Nephron (organoid): ENCODE measurements around the gene MAD1L1.
A peak's percentile ranks its signal among the peaks of the same experiment; 100 is the strongest.

Source experiments
- H3K27ac Mint-ChIP-seq, 3 experiments: 2 replicates each; pipeline ENCODE4 v1.8.0; 2020; ENCODE audit warnings: mixed read lengths in 3 of 3, mild to moderate bottlenecking in 2 of 3, moderate library complexity in 1 of 3
- H3K27me3 Mint-ChIP-seq: 2 replicates; pipeline ENCODE4 v1.8.0; 2021; ENCODE audit warnings: low read depth, mild to moderate bottlenecking, moderate library complexity, mixed read lengths
- H3K36me3 Mint-ChIP-seq: 2 replicates; pipeline ENCODE4 v1.8.0; 2020; ENCODE audit warnings: low read depth, mixed read lengths
- H3K4me1 Mint-ChIP-seq: 2 replicates; pipeline ENCODE4 v1.8.0; 2020; ENCODE audit warnings: mixed read lengths
- H3K4me3 Mint-ChIP-seq, 3 experiments: 2 replicates each; pipeline ENCODE4 v1.8.0; 2020; ENCODE audit warnings: mild to moderate bottlenecking in 3 of 3, mixed read lengths in 3 of 3, moderate library complexity in 2 of 3
- H3K9me3 Mint-ChIP-seq: 2 replicates; pipeline ENCODE4 v1.8.0; 2020; ENCODE audit warnings: mixed read lengths
- TF ChIP-seq, protein P1 (sequence below), 3 experiments: fragments of 200-600 bp; sonication (generic); IDR thresholded peaks; one replicate each; pipeline ENCODE4 v1.5.0; 2021; ENCODE audit warnings: antibody characterized with exemption in 3 of 3; ENCODE audit not compliant: unreplicated experiment in 3 of 3

The MAD1L1 gene

DNA sequence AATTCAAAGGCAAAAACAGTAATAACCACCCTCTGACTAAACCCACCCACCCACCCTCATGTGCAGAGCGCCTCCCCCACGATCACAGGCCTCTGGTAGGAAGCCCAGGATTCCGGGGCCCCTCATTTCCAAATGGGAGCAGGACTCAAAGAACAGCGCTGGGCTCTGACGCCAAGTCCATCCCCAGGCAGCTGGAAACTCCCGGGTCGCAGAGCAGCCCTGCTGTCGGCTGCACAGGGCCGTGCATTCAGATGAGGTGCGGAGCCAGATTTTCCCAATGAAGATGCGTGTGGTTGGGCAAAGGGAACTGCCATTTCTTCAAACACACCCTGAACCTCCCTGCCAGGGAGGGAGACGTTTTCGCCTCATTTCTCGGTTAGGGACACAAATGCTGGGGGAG is 152.3 kb downstream of the MAD1L1 start:
- Mint-ChIP-seq H3K4me1 (peaks cover 50% of the 10 kb centered on the region), H3K4me3 (peak overlapping the region in 1 of 3 experiments; percentile 31), H3K9me3 (no peaks in the 10 kb centered on the region), H3K36me3 (peaks cover 20% of the 10 kb centered on the region), H3K27ac (peak overlapping the region in 2 of 3 experiments; percentile 42 to 70), H3K27me3 (peaks cover 16% of the 10 kb centered on the region)
- TF ChIP-seq, protein P1, sequence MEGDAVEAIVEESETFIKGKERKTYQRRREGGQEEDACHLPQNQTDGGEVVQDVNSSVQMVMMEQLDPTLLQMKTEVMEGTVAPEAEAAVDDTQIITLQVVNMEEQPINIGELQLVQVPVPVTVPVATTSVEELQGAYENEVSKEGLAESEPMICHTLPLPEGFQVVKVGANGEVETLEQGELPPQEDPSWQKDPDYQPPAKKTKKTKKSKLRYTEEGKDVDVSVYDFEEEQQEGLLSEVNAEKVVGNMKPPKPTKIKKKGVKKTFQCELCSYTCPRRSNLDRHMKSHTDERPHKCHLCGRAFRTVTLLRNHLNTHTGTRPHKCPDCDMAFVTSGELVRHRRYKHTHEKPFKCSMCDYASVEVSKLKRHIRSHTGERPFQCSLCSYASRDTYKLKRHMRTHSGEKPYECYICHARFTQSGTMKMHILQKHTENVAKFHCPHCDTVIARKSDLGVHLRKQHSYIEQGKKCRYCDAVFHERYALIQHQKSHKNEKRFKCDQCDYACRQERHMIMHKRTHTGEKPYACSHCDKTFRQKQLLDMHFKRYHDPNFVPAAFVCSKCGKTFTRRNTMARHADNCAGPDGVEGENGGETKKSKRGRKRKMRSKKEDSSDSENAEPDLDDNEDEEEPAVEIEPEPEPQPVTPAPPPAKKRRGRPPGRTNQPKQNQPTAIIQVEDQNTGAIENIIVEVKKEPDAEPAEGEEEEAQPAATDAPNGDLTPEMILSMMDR (IDR thresholded peaks at IDR 0.05; ENCODE audit: unreplicated experiment in 3 of 3): no peak

DNA sequence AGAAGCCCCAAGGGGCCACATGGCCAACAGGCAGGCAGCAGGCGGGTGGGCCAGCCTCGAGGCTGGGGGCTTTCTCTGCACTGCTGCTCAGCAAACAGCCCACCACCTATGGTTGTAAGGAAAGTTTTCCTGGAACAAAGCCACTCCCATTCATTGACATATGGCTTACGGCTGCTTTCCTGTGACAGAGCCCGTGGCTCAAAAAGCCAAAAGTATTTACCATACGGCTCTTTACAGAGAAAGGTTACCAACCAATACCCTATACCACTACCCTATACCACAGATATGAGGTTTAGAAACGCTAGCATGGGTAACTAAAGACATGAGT is 152.7 kb downstream of the MAD1L1 start:
- Mint-ChIP-seq H3K4me3 (no peak overlapping the region), H3K27ac (peak overlapping the region in 1 of 3 experiments; percentile 70), H3K4me1 (peaks cover 48% of the 10 kb centered on the region), H3K9me3 (no peaks in the 10 kb centered on the region), H3K27me3 (peaks cover 16% of the 10 kb centered on the region), H3K36me3 (peaks cover 16% of the 10 kb centered on the region)
- TF ChIP-seq, protein P1 (IDR thresholded peaks at IDR 0.05; ENCODE audit: unreplicated experiment in 3 of 3): no peak

DNA sequence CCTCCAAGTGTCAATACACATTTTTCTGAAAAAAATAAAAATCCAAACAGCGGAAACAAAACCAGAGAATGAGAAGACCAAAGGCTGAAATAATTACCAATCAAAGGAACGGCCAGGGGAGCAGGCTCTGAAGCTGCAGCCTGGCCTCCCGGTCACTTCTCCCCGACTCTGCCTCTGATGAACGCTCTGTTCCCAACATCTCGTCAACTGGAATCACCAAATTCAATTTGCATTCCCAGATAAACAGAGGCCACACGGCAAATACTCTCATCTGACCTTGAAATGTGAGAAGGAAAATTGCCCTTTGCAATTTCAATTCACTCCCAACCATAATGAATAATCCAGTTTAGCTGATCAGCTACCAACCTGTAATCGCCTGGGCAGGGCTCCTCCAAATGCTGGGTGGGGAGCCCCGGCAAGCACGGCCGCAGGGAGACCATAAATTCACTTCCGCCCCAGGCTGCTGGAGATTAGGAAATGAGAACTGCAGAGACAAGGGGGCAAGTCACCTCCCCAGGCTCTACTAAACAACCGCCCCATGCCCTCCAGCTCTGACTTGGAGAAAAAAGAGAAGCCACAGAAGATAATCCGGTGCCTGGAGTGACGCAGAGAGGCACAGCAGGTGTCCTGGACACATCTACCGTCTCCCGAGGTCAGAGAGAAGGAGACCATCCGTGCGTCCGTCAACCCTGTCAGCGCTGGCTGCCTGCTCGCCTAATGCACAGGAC is 153.2 kb downstream of the MAD1L1 start:
- H3K9me3 Mint-ChIP-seq: no peaks in the 10 kb centered on the region
- peaks cover 16% of the 10 kb centered on the region for H3K27me3 Mint-ChIP-seq
- peaks cover 45% of the 10 kb centered on the region for H3K4me1 Mint-ChIP-seq
- no peak overlapping the region for H3K4me3 Mint-ChIP-seq
- TF ChIP-seq, protein P1 (IDR thresholded peaks at IDR 0.05; ENCODE audit: unreplicated experiment in 3 of 3): no peak
- peak overlapping the region in 1 of 3 experiments; percentile 7 for H3K27ac Mint-ChIP-seq
- H3K36me3 Mint-ChIP-seq: peaks cover 13% of the 10 kb centered on the region

DNA sequence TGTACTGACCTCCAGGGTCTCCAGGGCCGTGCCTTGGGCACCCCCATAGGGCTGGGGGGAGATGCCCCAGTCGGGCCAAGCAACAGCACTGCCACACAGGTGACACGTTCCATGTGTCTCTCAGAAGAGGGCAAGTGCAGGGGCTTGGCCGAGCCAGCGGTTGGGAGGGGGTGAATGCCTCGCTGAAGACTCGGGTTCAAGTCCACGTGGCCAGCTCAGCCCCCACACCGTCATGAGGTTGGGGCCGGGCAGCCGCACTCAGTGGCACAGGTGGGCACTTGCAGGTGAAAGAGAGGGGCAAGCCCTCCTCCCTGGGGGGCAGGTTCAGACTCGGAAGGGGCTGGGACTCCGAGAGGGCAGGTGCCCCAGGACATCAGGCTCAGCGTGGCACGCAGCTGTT is 153.8 kb downstream of the MAD1L1 start:
- no peak overlapping the region for H3K27ac Mint-ChIP-seq
- H3K4me3 Mint-ChIP-seq: no peak overlapping the region
- peaks cover 45% of the 10 kb centered on the region for H3K4me1 Mint-ChIP-seq
- TF ChIP-seq, protein P1 (IDR thresholded peaks at IDR 0.05; ENCODE audit: unreplicated experiment in 3 of 3): no peak
- peaks cover 11% of the 10 kb centered on the region for H3K36me3 Mint-ChIP-seq
- H3K27me3 Mint-ChIP-seq: peaks cover 16% of the 10 kb centered on the region
- no peaks in the 10 kb centered on the region for H3K9me3 Mint-ChIP-seq

DNA sequence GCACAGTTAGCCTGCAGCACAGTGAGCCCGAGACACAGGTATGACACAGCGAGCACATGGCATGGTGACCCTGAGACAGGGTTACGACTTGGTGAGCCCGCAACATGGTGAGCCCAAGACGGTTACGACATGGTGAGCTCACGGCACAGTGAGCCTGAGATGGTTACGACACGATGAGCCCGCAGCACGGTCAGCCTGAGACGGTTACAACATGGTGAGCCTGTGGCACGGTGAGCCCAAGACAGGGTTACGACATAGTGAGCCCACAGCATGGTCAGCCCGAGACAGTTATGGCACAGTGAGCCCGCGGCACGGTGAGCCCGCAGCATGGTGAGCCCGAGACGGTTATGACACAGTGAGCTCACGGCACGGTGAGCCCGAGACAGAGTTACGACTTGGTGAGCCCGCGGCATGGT is 156.1 kb downstream of the MAD1L1 start:
- Mint-ChIP-seq H3K27me3 (peaks cover 12% of the 10 kb centered on the region), H3K36me3 (peaks cover 5% of the 10 kb centered on the region), H3K4me1 (peaks cover 33% of the 10 kb centered on the region), H3K27ac (no peak overlapping the region), H3K4me3 (no peak overlapping the region), H3K9me3 (no peaks in the 10 kb centered on the region)
- TF ChIP-seq, protein P1 (IDR thresholded peaks at IDR 0.05; ENCODE audit: unreplicated experiment in 3 of 3): no peak

DNA sequence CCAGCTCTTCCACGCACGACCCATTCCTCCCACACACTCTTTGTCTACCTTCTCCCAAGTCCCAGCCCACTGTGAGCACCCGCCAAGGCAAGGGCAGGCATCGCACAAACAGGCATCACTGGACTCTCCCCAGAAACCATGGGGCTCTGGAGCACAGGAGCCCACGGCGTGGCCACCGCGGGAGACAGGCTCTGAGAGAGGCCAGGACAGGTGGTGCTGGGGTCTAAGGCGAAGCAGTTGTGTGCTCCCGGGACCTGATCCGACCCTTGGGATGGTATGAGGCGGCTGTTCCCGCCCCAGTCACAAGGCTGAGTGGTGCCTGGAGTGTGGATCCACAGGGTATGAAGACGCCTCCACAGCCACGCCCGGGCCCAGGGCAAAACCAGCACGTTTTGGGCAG is 156.9 kb downstream of the MAD1L1 start:
- TF ChIP-seq, protein P1 (IDR thresholded peaks at IDR 0.05; ENCODE audit: unreplicated experiment in 3 of 3): no peak
- no peaks in the 10 kb centered on the region for H3K9me3 Mint-ChIP-seq
- H3K4me1 Mint-ChIP-seq: peaks cover 28% of the 10 kb centered on the region
- H3K27ac Mint-ChIP-seq: peak overlapping the region in 1 of 3 experiments; percentile 20
- H3K36me3 Mint-ChIP-seq: peaks cover 5% of the 10 kb centered on the region
- H3K27me3 Mint-ChIP-seq: peaks cover 12% of the 10 kb centered on the region
- H3K4me3 Mint-ChIP-seq: no peak overlapping the region
